Activated B cell treated with CpG ODN at 0.5 μM for 24 hours (primary cell): Measurements from ENCODE around the gene MKI67. TPM values are rescaled to one million over a fixed set of nuclear protein-coding genes. Genes with fewer than 3 reads are reported as not detected.

Source experiments
- ATAC-seq: fragments of 200-7000 bp; cut with Tn5 transposase; one replicate; pipeline ENCODE4 v1.10.0; 2021; ENCODE audit warnings: low read depth, mild to moderate bottlenecking, moderate library complexity
- CTCF ChIA-PET: fragments of 350-600 bp; sonication (Branson Sonifier 250); formaldehyde crosslinking; loops from one replicate; lab custom pipeline; 2021; ENCODE audit warnings: antibody characterized with exemption; lab: Charles Lee
- POLR2A ChIA-PET: fragments of 350-600 bp; sonication (Branson Sonifier 250); formaldehyde crosslinking; loops from one replicate; lab custom pipeline; 2021; ENCODE audit warnings: antibody characterized with exemption; lab: Charles Lee
- DNase-seq: peaks from one replicate; pipeline ENCODE4 v3.0.0; 2022
- H3K27ac Mint-ChIP-seq: one replicate; pipeline ENCODE4 v1.8.0; 2020; ENCODE audit warnings: mixed read lengths
- H3K27me3 Mint-ChIP-seq: one replicate; pipeline ENCODE4 v1.8.0; 2021; ENCODE audit warnings: mixed read lengths
- H3K36me3 Mint-ChIP-seq: one replicate; pipeline ENCODE4 v1.8.0; 2021; ENCODE audit warnings: low read depth, mixed read lengths
- H3K4me1 Mint-ChIP-seq: one replicate; pipeline ENCODE4 v1.8.0; 2021; ENCODE audit warnings: mixed read lengths
- H3K4me3 Mint-ChIP-seq: one replicate; pipeline ENCODE4 v1.8.0; 2020; ENCODE audit warnings: mild to moderate bottlenecking, mixed read lengths
- H3K9me3 Mint-ChIP-seq: one replicate; pipeline ENCODE4 v1.8.0; 2020; ENCODE audit warnings: mixed read lengths
- intact Hi-C: fragments of 100-400 bp; cut with micrococcal nuclease; formaldehyde crosslinking; loops from one replicate; pipeline ENCODE4 v1.15.1; 2024
- total RNA-seq: library from RNA; stranded (reverse); gene quantifications from 2 replicates; pipeline ENCODE4 v1.2.3, GENCODE V29; 2022
- TF ChIP-seq, protein P1 (sequence below): fragments of 200-600 bp; IDR thresholded peaks from one replicate; pipeline ENCODE4 v1.8.0; 2022; ENCODE audit warnings: antibody characterized with exemption, mild to moderate bottlenecking

The MKI67 gene
- total RNA-seq, 1 donor from 2014 or later, result 2.2 TPM

DNA sequence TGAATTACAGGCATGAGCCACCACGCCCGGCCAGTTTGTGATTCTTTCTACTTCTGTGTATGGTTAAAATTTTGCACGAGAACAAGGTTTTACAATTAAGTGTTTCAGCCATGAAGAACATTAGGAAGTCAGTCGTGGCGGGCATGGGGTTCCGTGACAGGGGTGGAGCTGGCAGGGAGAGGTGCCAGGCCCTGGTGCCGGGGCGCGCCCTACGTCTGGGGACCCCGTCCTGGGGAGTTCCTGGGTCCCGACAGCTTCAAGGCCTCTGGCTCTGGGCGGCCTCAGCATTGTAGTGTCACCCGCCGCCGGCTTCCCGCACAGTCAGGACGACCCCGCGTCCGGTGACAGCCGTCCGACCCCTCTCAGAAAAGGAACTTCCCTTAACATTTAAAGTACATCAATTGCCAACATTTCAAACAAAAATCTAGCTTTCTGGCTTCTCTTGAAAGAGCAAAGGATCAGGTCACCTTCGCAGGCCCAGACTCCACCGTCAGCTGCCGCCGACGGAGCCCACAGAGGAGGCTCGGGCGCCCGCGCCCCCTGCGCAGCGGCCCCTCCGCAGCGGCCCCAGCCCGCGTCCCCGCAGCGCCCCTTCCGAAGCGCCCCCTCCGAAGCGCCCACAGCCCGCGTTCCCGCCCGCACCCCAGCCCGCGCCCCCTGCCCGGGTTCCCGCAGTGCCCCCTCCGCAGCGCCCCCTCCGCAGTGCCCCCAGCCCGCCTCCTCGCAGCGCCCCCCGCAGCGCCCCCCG lies 23.2 kb upstream of the MKI67 start:
- POLR2A ChIA-PET, result interaction anchor here (1.0 to 2.1 kb wide), 2 partner anchors 23 to 86 kb away, joined by 4 to 10 read pairs; no protein-coding TSS in a partner anchor
- no peak for ATAC-seq
- no peak for DNase-seq
- Mint-ChIP-seq H3K27ac (no peak overlapping the region), H3K36me3 (peaks cover 1% of the 10 kb centered on the region), H3K9me3 (peaks cover 4% of the 10 kb centered on the region), H3K27me3 (peaks cover 6% of the 10 kb centered on the region), H3K4me3 (peak overlapping the region; percentile 41), H3K4me1 (peaks cover 32% of the 10 kb centered on the region)
- TF ChIP-seq, protein P1, sequence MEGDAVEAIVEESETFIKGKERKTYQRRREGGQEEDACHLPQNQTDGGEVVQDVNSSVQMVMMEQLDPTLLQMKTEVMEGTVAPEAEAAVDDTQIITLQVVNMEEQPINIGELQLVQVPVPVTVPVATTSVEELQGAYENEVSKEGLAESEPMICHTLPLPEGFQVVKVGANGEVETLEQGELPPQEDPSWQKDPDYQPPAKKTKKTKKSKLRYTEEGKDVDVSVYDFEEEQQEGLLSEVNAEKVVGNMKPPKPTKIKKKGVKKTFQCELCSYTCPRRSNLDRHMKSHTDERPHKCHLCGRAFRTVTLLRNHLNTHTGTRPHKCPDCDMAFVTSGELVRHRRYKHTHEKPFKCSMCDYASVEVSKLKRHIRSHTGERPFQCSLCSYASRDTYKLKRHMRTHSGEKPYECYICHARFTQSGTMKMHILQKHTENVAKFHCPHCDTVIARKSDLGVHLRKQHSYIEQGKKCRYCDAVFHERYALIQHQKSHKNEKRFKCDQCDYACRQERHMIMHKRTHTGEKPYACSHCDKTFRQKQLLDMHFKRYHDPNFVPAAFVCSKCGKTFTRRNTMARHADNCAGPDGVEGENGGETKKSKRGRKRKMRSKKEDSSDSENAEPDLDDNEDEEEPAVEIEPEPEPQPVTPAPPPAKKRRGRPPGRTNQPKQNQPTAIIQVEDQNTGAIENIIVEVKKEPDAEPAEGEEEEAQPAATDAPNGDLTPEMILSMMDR, result no peak
- intact Hi-C loops, result loop anchor here (1.0 to 2.0 kb wide), 6 partner anchors 63 to 433 kb away; partner anchors contain the start of gene PTPRE
- CTCF ChIA-PET, result interaction anchor here (1.0 to 5.0 kb wide), 7 partner anchors 12 to 114 kb away, joined by 4 to 46 read pairs (median 6); no protein-coding TSS in a partner anchor

DNA sequence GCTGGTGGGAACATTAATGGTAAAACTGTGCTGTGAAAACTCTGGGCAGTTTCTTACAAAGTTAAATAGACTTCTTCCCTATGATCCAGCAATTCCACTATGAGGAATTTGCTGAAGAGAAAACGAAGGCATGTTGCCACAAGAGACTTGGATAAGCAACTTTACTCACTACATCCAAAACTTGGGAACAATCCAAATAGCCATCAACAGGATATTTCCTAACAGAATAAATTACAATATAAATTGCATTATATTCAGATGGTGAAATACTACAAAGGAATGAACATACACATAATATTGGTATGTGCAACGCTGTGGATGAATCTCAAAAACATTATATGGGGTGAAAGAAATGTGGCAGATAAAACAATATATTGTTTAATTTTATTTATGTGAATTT lies 21.4 kb upstream of the MKI67 start:
- Mint-ChIP-seq H3K36me3 (peaks cover 1% of the 10 kb centered on the region), H3K27ac (peak overlapping the region; percentile 86), H3K4me1 (peaks cover 34% of the 10 kb centered on the region), H3K9me3 (peaks cover 4% of the 10 kb centered on the region), H3K4me3 (peak overlapping the region; percentile 70), H3K27me3 (peaks cover 2% of the 10 kb centered on the region)
- intact Hi-C loops, result loop anchor here (1.0 kb wide), 2 partner anchors 21 to 83 kb away; partner anchors contain the start of gene MKI67
- CTCF ChIA-PET, result no interaction called here
- POLR2A ChIA-PET, result no interaction called here
- DNase-seq (no peak), ATAC-seq (no peak)
- TF ChIP-seq, protein P1, result no peak

- no peaks in the 10 kb centered on the region for H3K27me3 Mint-ChIP-seq
- POLR2A ChIA-PET, result interaction anchor here (0.9 to 1.4 kb wide), 3 partner anchors 21 to 100 kb away, joined by 3 to 10 read pairs (median 4); partner anchors contain the start of gene MKI67
- peak overlapping the region; percentile 70 for H3K4me3 Mint-ChIP-seq
- DNase-seq (peak; percentile 24), ATAC-seq (peak; percentile 87)
- CTCF ChIA-PET, result interaction anchor here (0.9 to 1.3 kb wide), 2 partner anchors 70 to 112 kb away, joined by 3 to 6 read pairs; no protein-coding TSS in a partner anchor
- peaks cover 34% of the 10 kb centered on the region for H3K4me1 Mint-ChIP-seq
- intact Hi-C loops, result loop anchor here (1.0 kb wide), 2 partner anchors 21 to 83 kb away; partner anchors contain the start of gene MKI67
- TF ChIP-seq, protein P1, result no peak
- peak overlapping the region; percentile 86 for H3K27ac Mint-ChIP-seq
- peaks cover 1% of the 10 kb centered on the region for H3K36me3 Mint-ChIP-seq
- peaks cover 4% of the 10 kb centered on the region for H3K9me3 Mint-ChIP-seq
Observed at GRCh38 chr10:128147064-128147463, 20.8 kb upstream of the MKI67 start.

DNA sequence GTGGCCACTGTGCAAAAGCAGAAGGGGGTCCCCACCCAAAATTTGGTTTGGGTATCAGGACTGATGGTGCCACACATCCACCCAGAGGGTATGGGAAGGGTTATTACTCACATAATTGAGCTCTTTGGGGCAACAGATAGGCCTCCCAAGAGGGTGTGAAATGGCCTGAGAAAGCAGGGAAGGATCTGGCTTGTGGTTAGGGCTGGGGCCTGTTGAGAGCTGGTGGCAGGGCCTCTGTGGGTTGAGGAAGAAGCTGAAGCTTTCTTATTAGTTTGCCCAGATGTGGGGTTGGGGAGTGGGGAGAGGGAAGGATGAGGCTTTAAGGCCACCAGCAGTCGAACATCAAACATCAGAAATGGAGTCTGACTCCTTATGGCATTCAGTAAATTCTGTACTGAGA lies 18.3 kb upstream of the MKI67 start:
- intact Hi-C loops, result no loop called here
- no peak for DNase-seq
- Mint-ChIP-seq H3K4me1 (peaks cover 34% of the 10 kb centered on the region), H3K4me3 (no peak overlapping the region), H3K27ac (no peak overlapping the region), H3K36me3 (peaks cover 1% of the 10 kb centered on the region), H3K27me3 (no peaks in the 10 kb centered on the region), H3K9me3 (peaks cover 4% of the 10 kb centered on the region)
- CTCF ChIA-PET, result no interaction called here
- TF ChIP-seq, protein P1, result no peak
- no peak for ATAC-seq
- POLR2A ChIA-PET, result no interaction called here

- CTCF ChIA-PET, result no interaction called here
- no peak for ATAC-seq
- H3K4me3 Mint-ChIP-seq, result no peak overlapping the region
Observed at GRCh38 chr10:128143531-128143930, 17.3 kb upstream of the MKI67 start.

More at GRCh38 chr10:128143531-128143930, 17.3 kb upstream of the MKI67 start:
- Mint-ChIP-seq H3K9me3 (peaks cover 4% of the 10 kb centered on the region), H3K27ac (no peak overlapping the region), H3K4me1 (peaks cover 29% of the 10 kb centered on the region), H3K27me3 (no peaks in the 10 kb centered on the region), H3K36me3 (peaks cover 1% of the 10 kb centered on the region)
- POLR2A ChIA-PET, result no interaction called here
- intact Hi-C loops, result no loop called here
- DNase-seq, result no peak
- TF ChIP-seq, protein P1, result no peak
